Measurements from ENCODE around the gene ZBTB7C.
A peak's percentile ranks its signal among the peaks of the same experiment; 100 is the strongest.

Gene ZBTB7C

DNA sequence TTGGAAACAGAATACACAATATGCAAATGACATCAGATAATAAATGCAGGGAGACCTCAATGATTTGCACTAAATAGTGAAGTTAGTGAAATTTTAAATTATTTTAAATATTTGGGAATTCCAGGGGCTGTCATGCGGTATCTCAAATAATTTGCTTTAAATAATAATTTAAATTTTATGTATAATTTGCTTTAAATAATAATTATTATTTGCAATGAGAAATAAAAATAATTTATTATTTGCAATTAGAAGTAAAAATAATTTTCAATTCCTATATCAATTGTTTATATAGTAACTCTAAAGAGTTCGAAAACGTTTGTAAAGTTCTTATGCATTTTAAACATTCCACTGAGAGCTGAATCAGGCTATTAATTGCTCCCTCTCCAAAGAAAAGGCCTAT, 226.4 kb downstream of the ZBTB7C start:
- no peak overlapping the region for H3K27ac ChIP-seq
- no peaks in the 10 kb centered on the region for H3K9me3 ChIP-seq (ENCODE audit: control insufficient read depth, low read length)
- H3K9ac ChIP-seq, result no peak overlapping the region
- H3K4me3 ChIP-seq (ENCODE audit: low read depth, low read length), result no peak overlapping the region
- H3K36me3 ChIP-seq (ENCODE audit: control insufficient read depth, insufficient read depth, low read length), result no peaks in the 10 kb centered on the region
- H2AFZ ChIP-seq, result no peak overlapping the region
- peaks cover 11% of the 10 kb centered on the region for H3K4me1 ChIP-seq
- no peaks in the 10 kb centered on the region for H3K79me2 ChIP-seq
- no peaks in the 10 kb centered on the region for H3K27me3 ChIP-seq (ENCODE audit: control insufficient read depth, insufficient read depth, low read length)
- TF ChIP-seq, protein P1, sequence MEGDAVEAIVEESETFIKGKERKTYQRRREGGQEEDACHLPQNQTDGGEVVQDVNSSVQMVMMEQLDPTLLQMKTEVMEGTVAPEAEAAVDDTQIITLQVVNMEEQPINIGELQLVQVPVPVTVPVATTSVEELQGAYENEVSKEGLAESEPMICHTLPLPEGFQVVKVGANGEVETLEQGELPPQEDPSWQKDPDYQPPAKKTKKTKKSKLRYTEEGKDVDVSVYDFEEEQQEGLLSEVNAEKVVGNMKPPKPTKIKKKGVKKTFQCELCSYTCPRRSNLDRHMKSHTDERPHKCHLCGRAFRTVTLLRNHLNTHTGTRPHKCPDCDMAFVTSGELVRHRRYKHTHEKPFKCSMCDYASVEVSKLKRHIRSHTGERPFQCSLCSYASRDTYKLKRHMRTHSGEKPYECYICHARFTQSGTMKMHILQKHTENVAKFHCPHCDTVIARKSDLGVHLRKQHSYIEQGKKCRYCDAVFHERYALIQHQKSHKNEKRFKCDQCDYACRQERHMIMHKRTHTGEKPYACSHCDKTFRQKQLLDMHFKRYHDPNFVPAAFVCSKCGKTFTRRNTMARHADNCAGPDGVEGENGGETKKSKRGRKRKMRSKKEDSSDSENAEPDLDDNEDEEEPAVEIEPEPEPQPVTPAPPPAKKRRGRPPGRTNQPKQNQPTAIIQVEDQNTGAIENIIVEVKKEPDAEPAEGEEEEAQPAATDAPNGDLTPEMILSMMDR (IDR thresholded peaks at IDR 0.05), result no peak
- H3K4me2 ChIP-seq (ENCODE audit: low read length), result no peak overlapping the region

DNA sequence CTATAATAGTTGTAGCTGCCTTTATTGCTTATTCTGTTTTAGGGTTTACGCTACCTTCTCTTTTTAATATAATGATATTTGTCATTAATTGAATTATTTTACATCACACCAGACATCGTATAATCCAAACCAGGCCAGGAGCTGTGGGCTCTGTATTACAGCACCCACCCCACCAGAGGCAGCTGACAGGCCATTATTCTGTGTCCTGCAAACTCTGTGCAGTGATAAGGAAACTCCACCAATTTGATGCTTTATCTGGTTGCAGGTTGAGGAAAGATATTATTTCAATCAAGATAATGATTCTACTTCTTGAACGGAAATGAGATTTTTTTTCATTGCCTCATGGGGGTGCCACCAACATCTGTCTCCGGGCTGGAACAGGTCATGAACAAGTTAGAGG, 227.3 kb downstream of the ZBTB7C start:
- Histone ChIP-seq H3K27ac (no peak overlapping the region), H3K4me3 (ENCODE audit: low read depth, low read length) (no peak overlapping the region), H3K36me3 (ENCODE audit: control insufficient read depth, insufficient read depth, low read length) (no peaks in the 10 kb centered on the region), H2AFZ (peak overlapping the region; percentile 55), H3K79me2 (no peaks in the 10 kb centered on the region), H3K9me3 (ENCODE audit: control insufficient read depth, low read length) (no peaks in the 10 kb centered on the region), H3K9ac (no peak overlapping the region), H3K4me1 (peaks cover 8% of the 10 kb centered on the region), H3K4me2 (ENCODE audit: low read length) (no peak overlapping the region), H3K27me3 (ENCODE audit: control insufficient read depth, insufficient read depth, low read length) (no peaks in the 10 kb centered on the region)
- TF ChIP-seq, protein P1 (IDR thresholded peaks at IDR 0.05), result no peak

DNA sequence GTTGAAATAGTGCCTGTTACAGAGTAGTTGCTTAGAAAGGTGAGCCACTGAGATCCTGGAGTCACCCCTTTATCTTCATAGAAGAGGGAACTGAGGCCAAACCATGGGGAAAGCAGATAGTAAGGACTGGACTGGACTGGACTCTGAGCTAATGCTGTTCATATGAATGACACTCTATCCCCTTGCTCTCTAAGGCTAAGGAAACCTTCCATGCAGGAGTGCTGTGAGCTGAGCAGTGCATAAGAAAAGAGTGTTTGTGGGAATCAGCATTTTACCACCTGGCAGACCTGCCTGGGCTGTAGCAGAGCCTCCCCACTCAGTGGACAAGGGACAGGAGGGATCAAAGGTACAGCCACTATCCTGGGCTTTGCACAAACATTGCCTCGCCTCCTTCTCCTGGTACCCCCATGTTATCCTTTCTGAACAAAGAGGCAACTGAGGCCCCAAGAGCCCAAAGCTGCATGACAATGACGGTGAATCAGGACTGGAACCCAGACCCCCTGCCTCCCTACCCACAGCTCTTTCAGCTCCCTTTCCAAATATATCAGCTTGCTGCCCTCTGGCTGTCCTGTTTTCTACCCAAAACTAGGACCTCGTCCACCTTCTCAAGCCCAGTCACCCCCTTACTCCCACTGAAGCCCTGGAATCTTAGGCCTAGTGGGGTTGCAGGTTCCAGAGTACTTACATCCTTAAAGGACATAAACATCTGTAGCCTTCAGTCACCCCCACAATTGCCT, 227.9 kb downstream of the ZBTB7C start:
- Histone ChIP-seq H2AFZ (no peak overlapping the region), H3K27me3 (ENCODE audit: control insufficient read depth, insufficient read depth, low read length) (no peaks in the 10 kb centered on the region), H3K9me3 (ENCODE audit: control insufficient read depth, low read length) (no peaks in the 10 kb centered on the region), H3K4me1 (peaks cover 5% of the 10 kb centered on the region), H3K9ac (no peak overlapping the region), H3K4me3 (ENCODE audit: low read depth, low read length) (no peak overlapping the region), H3K27ac (no peak overlapping the region), H3K79me2 (no peaks in the 10 kb centered on the region), H3K36me3 (ENCODE audit: control insufficient read depth, insufficient read depth, low read length) (no peaks in the 10 kb centered on the region), H3K4me2 (ENCODE audit: low read length) (no peak overlapping the region)
- TF ChIP-seq, protein P1 (IDR thresholded peaks at IDR 0.05), result no peak

DNA sequence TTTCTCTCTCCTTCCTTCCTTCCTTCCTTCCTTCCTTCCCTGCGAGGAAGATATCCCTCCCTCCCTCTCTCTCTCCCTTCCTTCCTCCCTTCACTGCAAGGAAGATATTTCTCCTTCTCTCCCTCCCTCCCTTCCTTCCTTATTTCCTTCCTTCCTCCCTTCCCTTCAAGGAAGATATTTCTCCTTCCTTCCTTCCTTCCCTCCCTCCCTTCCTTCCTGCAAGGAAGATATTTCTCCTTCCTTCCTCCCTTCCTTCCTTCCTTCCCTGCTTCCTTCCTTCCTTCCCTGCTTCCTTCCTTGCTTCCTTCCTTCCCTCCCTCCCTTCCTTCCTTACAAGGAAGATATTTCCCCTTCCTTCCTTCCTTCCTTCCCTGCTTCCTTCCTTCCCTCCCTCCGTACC, 229.5 kb downstream of the ZBTB7C start:
- no peak overlapping the region for H3K4me2 ChIP-seq (ENCODE audit: low read length)
- TF ChIP-seq, protein P1 (IDR thresholded peaks at IDR 0.05), result no peak

DNA sequence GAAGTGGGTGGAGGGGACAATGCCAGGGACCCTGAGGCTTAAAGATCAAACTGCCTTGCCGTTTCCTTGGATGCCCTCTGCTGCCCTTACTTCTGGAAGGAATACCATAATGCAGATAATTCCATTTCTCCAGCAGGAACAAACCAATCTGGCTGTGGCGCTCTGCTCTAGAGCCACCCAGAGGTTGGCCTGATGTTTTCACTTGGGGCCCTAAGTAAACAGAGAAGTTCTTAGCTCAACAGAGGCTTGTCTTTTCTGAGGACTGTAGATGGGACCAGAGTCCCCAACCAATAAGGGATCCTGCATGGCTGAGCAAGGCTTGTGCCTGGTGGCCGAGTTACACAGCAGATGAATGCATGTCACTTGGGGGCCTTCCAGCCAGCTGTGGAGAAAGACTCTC, 230.2 kb downstream of the ZBTB7C start:
- H2AFZ ChIP-seq, result no peak overlapping the region
- H3K79me2 ChIP-seq, result no peaks in the 10 kb centered on the region
- H3K9ac ChIP-seq, result no peak overlapping the region
- H3K4me3 ChIP-seq (ENCODE audit: low read depth, low read length), result no peak overlapping the region
- no peaks in the 10 kb centered on the region for H3K36me3 ChIP-seq (ENCODE audit: control insufficient read depth, insufficient read depth, low read length)
- peaks cover 5% of the 10 kb centered on the region for H3K4me1 ChIP-seq
- no peaks in the 10 kb centered on the region for H3K9me3 ChIP-seq (ENCODE audit: control insufficient read depth, low read length)
- TF ChIP-seq, protein P1 (IDR thresholded peaks at IDR 0.05), result no peak
- H3K27me3 ChIP-seq (ENCODE audit: control insufficient read depth, insufficient read depth, low read length), result no peaks in the 10 kb centered on the region
- H3K27ac ChIP-seq, result no peak overlapping the region
- no peak overlapping the region for H3K4me2 ChIP-seq (ENCODE audit: low read length)

More for the DNA sequence above, 229.5 kb downstream of the ZBTB7C start:
- Histone ChIP-seq H3K9me3 (ENCODE audit: control insufficient read depth, low read length) (no peaks in the 10 kb centered on the region), H3K36me3 (ENCODE audit: control insufficient read depth, insufficient read depth, low read length) (no peaks in the 10 kb centered on the region), H3K9ac (no peak overlapping the region), H3K79me2 (no peaks in the 10 kb centered on the region), H3K27ac (no peak overlapping the region), H3K27me3 (ENCODE audit: control insufficient read depth, insufficient read depth, low read length) (no peaks in the 10 kb centered on the region), H3K4me3 (ENCODE audit: low read depth, low read length) (no peak overlapping the region), H2AFZ (no peak overlapping the region), H3K4me1 (peaks cover 5% of the 10 kb centered on the region)
